Activated naive CD4-positive, alpha-beta T cell treated with anti-CD3 and anti-CD28 coated beads, Interleukin-2, amount 50 U/mL, for 72 hours (primary cell): ENCODE results near the gene FPR1. TPM values are rescaled to one million over a fixed set of nuclear protein-coding genes. Genes with fewer than 3 reads are reported as not detected.
"Not testable (repeated sequence)": the region's sequence is repeated elsewhere in the genome, so short reads cannot be mapped to it uniquely, and the experiment has no call there.

Experiments
- ATAC-seq, 2 donors: fragments of 150-1000 bp; cut with Tn5 transposase; 2 replicates each; pipeline ENCODE4 v1.10.0; 2021; ENCODE audit warnings: mild to moderate bottlenecking in 2 of 2, moderate library complexity in 2 of 2
- DNase-seq, 2 donors: peaks; one replicate each; pipeline ENCODE4 v3.0.0; 2021 to 2022; ENCODE audit warnings: low spot score in 2 of 2
- H3K27ac Mint-ChIP-seq, 2 donors: one replicate each; pipeline ENCODE4 v1.8.0; 2022; ENCODE audit warnings: mild to moderate bottlenecking in 2 of 2, mixed read lengths in 2 of 2
- H3K36me3 Mint-ChIP-seq, 2 donors: one replicate each; pipeline ENCODE4 v1.8.0; 2022; ENCODE audit warnings: mixed read lengths in 2 of 2
- H3K9me3 Mint-ChIP-seq, 2 donors: one replicate each; pipeline ENCODE4 v1.8.0; 2022; ENCODE audit warnings: mixed read lengths in 2 of 2
- total RNA-seq, 2 donors: library from RNA; stranded (reverse); gene quantifications; one replicate each; pipeline ENCODE4 v1.2.3, GENCODE V29; 2022

Gene FPR1
- total RNA-seq, 2 donors from 2014 or later = not detected

- H3K36me3 Mint-ChIP-seq = no peaks in the 10 kb centered on the region
- H3K27ac Mint-ChIP-seq = no peak overlapping the region
- peaks cover 0 to 12% of the 10 kb centered on the region in 2 donors for H3K9me3 Mint-ChIP-seq
- ATAC-seq = no peak
- no peak for DNase-seq
These were observed 32.6 kb upstream of the FPR1 start for GRCh38 chr19:51784109-51784785.

- ATAC-seq = peak in 1 of 2 donors; percentile 35
- H3K36me3 Mint-ChIP-seq = no peaks in the 10 kb centered on the region
- H3K27ac Mint-ChIP-seq = no peak overlapping the region
- no peak for DNase-seq
- H3K9me3 Mint-ChIP-seq = peaks cover 0 to 12% of the 10 kb centered on the region in 2 donors
These were observed 31.7 kb upstream of the FPR1 start for GRCh38 chr19:51783372-51783771.

- ATAC-seq = no peak
- no peaks in the 10 kb centered on the region for H3K36me3 Mint-ChIP-seq
- peaks cover 0 to 6% of the 10 kb centered on the region in 2 donors for H3K9me3 Mint-ChIP-seq
- no peak overlapping the region for H3K27ac Mint-ChIP-seq
- DNase-seq = no peak
These were observed 30.3 kb upstream of the FPR1 start for GRCh38 chr19:51781999-51782398.

GRCh38 chr19:51780270-51780669 is 28.6 kb upstream of the FPR1 start:
- DNase-seq = no peak
- no peaks in the 10 kb centered on the region for H3K36me3 Mint-ChIP-seq
- H3K9me3 Mint-ChIP-seq = no peaks in the 10 kb centered on the region
- no peak for ATAC-seq
- H3K27ac Mint-ChIP-seq = no peak overlapping the region

- no peak overlapping the region for H3K27ac Mint-ChIP-seq
These were observed 28.0 kb upstream of the FPR1 start for GRCh38 chr19:51779703-51780102.

GRCh38 chr19:51779181-51779580 is 27.5 kb upstream of the FPR1 start:
- DNase-seq = no peak
- no peak overlapping the region for H3K27ac Mint-ChIP-seq
- H3K9me3 Mint-ChIP-seq = no peaks in the 10 kb centered on the region
- ATAC-seq = no peak
- no peaks in the 10 kb centered on the region for H3K36me3 Mint-ChIP-seq

More at GRCh38 chr19:51779703-51780102, 28.0 kb upstream of the FPR1 start:
- ATAC-seq (no peak), DNase-seq (no peak)
- Mint-ChIP-seq H3K36me3 (no peaks in the 10 kb centered on the region), H3K9me3 (no peaks in the 10 kb centered on the region)

GRCh38 chr19:51777570-51778462 is 26.1 kb upstream of the FPR1 start:
- Mint-ChIP-seq H3K36me3 (no peaks in the 10 kb centered on the region), H3K9me3 (peaks cover 0 to 3% of the 10 kb centered on the region in 2 donors), H3K27ac (no peak overlapping the region)
- DNase-seq (peak in 1 of 2 donors; percentile 32), ATAC-seq (peak; percentile 67 to 73)

GRCh38 chr19:51776561-51776960 is 24.9 kb upstream of the FPR1 start:
- not testable (repeated sequence) for ATAC-seq, H3K9me3 Mint-ChIP-seq, H3K27ac Mint-ChIP-seq, DNase-seq, H3K36me3 Mint-ChIP-seq

- ATAC-seq = no peak
- H3K36me3 Mint-ChIP-seq = no peaks in the 10 kb centered on the region
- DNase-seq = no peak
- H3K27ac Mint-ChIP-seq = peak overlapping the region in 1 of 2 donors; percentile 53
- H3K9me3 Mint-ChIP-seq = peaks cover 0 to 3% of the 10 kb centered on the region in 2 donors
These were observed 21.3 kb upstream of the FPR1 start for GRCh38 chr19:51772977-51773376.

GRCh38 chr19:51771376-51772130 is 19.9 kb upstream of the FPR1 start:
- Mint-ChIP-seq H3K27ac (no peak overlapping the region), H3K9me3 (peaks cover 0 to 3% of the 10 kb centered on the region in 2 donors), H3K36me3 (no peaks in the 10 kb centered on the region)
- no peak for ATAC-seq
- DNase-seq = no peak

- DNase-seq = no peak
- Mint-ChIP-seq H3K9me3 (peaks cover 0 to 4% of the 10 kb centered on the region in 2 donors), H3K27ac (no peak overlapping the region), H3K36me3 (peaks cover 0 to 10% of the 10 kb centered on the region in 2 donors)
- no peak for ATAC-seq
These were observed 14.8 kb upstream of the FPR1 start for GRCh38 chr19:51766461-51766860.

- ATAC-seq (no peak), DNase-seq (no peak)
- H3K27ac Mint-ChIP-seq = no peak overlapping the region
- H3K9me3 Mint-ChIP-seq = peaks cover 0 to 4% of the 10 kb centered on the region in 2 donors
- H3K36me3 Mint-ChIP-seq = peaks cover 0 to 10% of the 10 kb centered on the region in 2 donors
These were observed 13.4 kb upstream of the FPR1 start for GRCh38 chr19:51765086-51765485.

- H3K9me3 Mint-ChIP-seq = peaks cover 0 to 4% of the 10 kb centered on the region in 2 donors
- ATAC-seq = no peak
- DNase-seq = no peak
- no peak overlapping the region for H3K27ac Mint-ChIP-seq
- H3K36me3 Mint-ChIP-seq = peaks cover 0 to 10% of the 10 kb centered on the region in 2 donors
These were observed 10.0 kb upstream of the FPR1 start for GRCh38 chr19:51761696-51762095.

- no peak for ATAC-seq
These were observed 9.1 kb upstream of the FPR1 start, which contains the start of gene FPR2 for GRCh38 chr19:51760697-51761356. TSS of gene FPR2 (plus strand) at chr19:51761180. CDS start at chr19:51768659, 7,479 bp downstream.

GRCh38 chr19:51755571-51755970 is 3.9 kb upstream of the FPR1 start:
- Mint-ChIP-seq H3K27ac (no peak overlapping the region), H3K9me3 (no peaks in the 10 kb centered on the region), H3K36me3 (peaks cover 0 to 4% of the 10 kb centered on the region in 2 donors)
- DNase-seq = no peak
- no peak for ATAC-seq

More at GRCh38 chr19:51760697-51761356, 9.1 kb upstream of the FPR1 start, which contains the start of gene FPR2:
- DNase-seq = no peak
- peaks cover 0 to 11% of the 10 kb centered on the region in 2 donors for H3K36me3 Mint-ChIP-seq
- H3K27ac Mint-ChIP-seq = no peak within 1 kb of the TSS
- peaks cover 0 to 4% of the 10 kb centered on the region in 2 donors for H3K9me3 Mint-ChIP-seq

- H3K9me3 Mint-ChIP-seq = no peaks in the 10 kb centered on the region
- H3K27ac Mint-ChIP-seq = no peak overlapping the region
- DNase-seq = no peak
- no peak for ATAC-seq
- peaks cover 0 to 4% of the 10 kb centered on the region in 2 donors for H3K36me3 Mint-ChIP-seq
These were observed 3.1 kb upstream of the FPR1 start for GRCh38 chr19:51754770-51755169.
